ENCODE results near the gene NTM. TPM values are rescaled to one million over a fixed set of nuclear protein-coding genes. Genes with fewer than 3 reads are reported as not detected.

Gene NTM
- total RNA-seq, 1 experiment from 2014 or later: 8.6 TPM

GRCh38 chr11:131633921-131634715, 263.7 kb downstream of the NTM start:
- Histone ChIP-seq H3K36me3 (ENCODE audit: insufficient read depth, low read length, poor library complexity, severe bottlenecking) (no peaks in the 10 kb centered on the region), H3K4me1 (ENCODE audit: insufficient read depth, low read length, poor library complexity, severe bottlenecking) (no peaks in the 10 kb centered on the region), H3K27ac (ENCODE audit: low read depth, low read length, poor library complexity, severe bottlenecking) (no peak overlapping the region), H3K27me3 (replicated peaks; ENCODE audit: insufficient read depth, low read depth, low read length, poor library complexity) (peaks cover 49% of the 10 kb centered on the region), H3K4me3 (ENCODE audit: low read depth, low read length, poor library complexity, severe bottlenecking) (no peak overlapping the region), H3K9me3 (ENCODE audit: low read depth, low read length, poor library complexity, severe bottlenecking) (peaks cover 3% of the 10 kb centered on the region)
- BruUV-seq (replicated peaks): no TSS peak
- intact Hi-C loops (cut with micrococcal nuclease; ENCODE audit: unreplicated experiment): no loop called here
- ChIA-PET CTCF (no interaction called here), POLR2A (ENCODE audit: low non-redundant PET) (no interaction called here)
- TF ChIP-seq EZH2 (IDR thresholded peaks at IDR 0.05; ENCODE audit: borderline replicate concordance, low read depth, low read length, poor library complexity, severe bottlenecking) (no peak), CTCF (conservative IDR thresholded peaks at IDR 0.05; ENCODE audit: low read depth, low read length) (no peak)
- DNase-seq (ENCODE audit: low spot score): no peak

GRCh38 chr11:131637469-131638175, 267.2 kb downstream of the NTM start:
- H3K9me3 ChIP-seq (ENCODE audit: low read depth, low read length, poor library complexity, severe bottlenecking): peaks cover 3% of the 10 kb centered on the region
- ChIA-PET POLR2A (ENCODE audit: low non-redundant PET) (no interaction called here), CTCF (no interaction called here)
- no peaks in the 10 kb centered on the region for H3K4me1 ChIP-seq (ENCODE audit: insufficient read depth, low read length, poor library complexity, severe bottlenecking)
- H3K27me3 ChIP-seq (replicated peaks; ENCODE audit: insufficient read depth, low read depth, low read length, poor library complexity): peaks cover 16% of the 10 kb centered on the region
- H3K36me3 ChIP-seq (ENCODE audit: insufficient read depth, low read length, poor library complexity, severe bottlenecking): no peaks in the 10 kb centered on the region
- no peak overlapping the region for H3K4me3 ChIP-seq (ENCODE audit: low read depth, low read length, poor library complexity, severe bottlenecking)
- no peak for TF ChIP-seq EZH2 (IDR thresholded peaks at IDR 0.05; ENCODE audit: borderline replicate concordance, low read depth, low read length, poor library complexity, severe bottlenecking)
- TF ChIP-seq CTCF (conservative IDR thresholded peaks at IDR 0.05; ENCODE audit: low read depth, low read length): no peak
- intact Hi-C loops (cut with micrococcal nuclease; ENCODE audit: unreplicated experiment): no loop called here
- no peak for DNase-seq (ENCODE audit: low spot score)
- BruUV-seq (replicated peaks): no TSS peak
- H3K27ac ChIP-seq (ENCODE audit: low read depth, low read length, poor library complexity, severe bottlenecking): no peak overlapping the region

- no peak overlapping the region for H3K27ac ChIP-seq (ENCODE audit: low read depth, low read length, poor library complexity, severe bottlenecking)
- ChIA-PET POLR2A (ENCODE audit: low non-redundant PET) (no interaction called here), CTCF (no interaction called here)
- no peaks in the 10 kb centered on the region for H3K36me3 ChIP-seq (ENCODE audit: insufficient read depth, low read length, poor library complexity, severe bottlenecking)
- no peak overlapping the region for H3K4me3 ChIP-seq (ENCODE audit: low read depth, low read length, poor library complexity, severe bottlenecking)
- intact Hi-C loops (cut with micrococcal nuclease; ENCODE audit: unreplicated experiment): no loop called here
- TF ChIP-seq CTCF (conservative IDR thresholded peaks at IDR 0.05; ENCODE audit: low read depth, low read length) (no peak), EZH2 (IDR thresholded peaks at IDR 0.05; ENCODE audit: borderline replicate concordance, low read depth, low read length, poor library complexity, severe bottlenecking) (no peak)
- peaks cover 2% of the 10 kb centered on the region for H3K9me3 ChIP-seq (ENCODE audit: low read depth, low read length, poor library complexity, severe bottlenecking)
- no peak for DNase-seq (ENCODE audit: low spot score)
- no TSS peak for BruUV-seq (replicated peaks)
- H3K27me3 ChIP-seq (replicated peaks; ENCODE audit: insufficient read depth, low read depth, low read length, poor library complexity): peaks cover 14% of the 10 kb centered on the region
- H3K4me1 ChIP-seq (ENCODE audit: insufficient read depth, low read length, poor library complexity, severe bottlenecking): no peaks in the 10 kb centered on the region
These were observed 268.5 kb downstream of the NTM start for GRCh38 chr11:131638889-131639288.
